Activated B cell treated with CpG ODN at 0.5 μM for 24 hours (primary cell): ENCODE measurements around the gene FCRLB. TPM values are rescaled to one million over a fixed set of nuclear protein-coding genes. Genes with fewer than 3 reads are reported as not detected.

Source experiments
- ATAC-seq: fragments of 200-7000 bp; cut with Tn5 transposase; one replicate; pipeline ENCODE4 v1.10.0; 2021; ENCODE audit warnings: low read depth, mild to moderate bottlenecking, moderate library complexity
- CTCF ChIA-PET: fragments of 350-600 bp; sonication (Branson Sonifier 250); formaldehyde crosslinking; loops from one replicate; lab custom pipeline; 2021; ENCODE audit warnings: antibody characterized with exemption; lab: Charles Lee
- POLR2A ChIA-PET: fragments of 350-600 bp; sonication (Branson Sonifier 250); formaldehyde crosslinking; loops from one replicate; lab custom pipeline; 2021; ENCODE audit warnings: antibody characterized with exemption; lab: Charles Lee
- DNase-seq: peaks from one replicate; pipeline ENCODE4 v3.0.0; 2022
- H3K27ac Mint-ChIP-seq: one replicate; pipeline ENCODE4 v1.8.0; 2020; ENCODE audit warnings: mixed read lengths
- H3K27me3 Mint-ChIP-seq: one replicate; pipeline ENCODE4 v1.8.0; 2021; ENCODE audit warnings: mixed read lengths
- H3K36me3 Mint-ChIP-seq: one replicate; pipeline ENCODE4 v1.8.0; 2021; ENCODE audit warnings: low read depth, mixed read lengths
- H3K4me1 Mint-ChIP-seq: one replicate; pipeline ENCODE4 v1.8.0; 2021; ENCODE audit warnings: mixed read lengths
- H3K4me3 Mint-ChIP-seq: one replicate; pipeline ENCODE4 v1.8.0; 2020; ENCODE audit warnings: mild to moderate bottlenecking, mixed read lengths
- H3K9me3 Mint-ChIP-seq: one replicate; pipeline ENCODE4 v1.8.0; 2020; ENCODE audit warnings: mixed read lengths
- intact Hi-C: fragments of 100-400 bp; cut with micrococcal nuclease; formaldehyde crosslinking; loops from one replicate; pipeline ENCODE4 v1.15.1; 2024
- total RNA-seq: library from RNA; stranded (reverse); gene quantifications from 2 replicates; pipeline ENCODE4 v1.2.3, GENCODE V29; 2022
- TF ChIP-seq, protein P1 (sequence below): fragments of 200-600 bp; IDR thresholded peaks from one replicate; pipeline ENCODE4 v1.8.0; 2022; ENCODE audit warnings: antibody characterized with exemption, mild to moderate bottlenecking

FCRLB gene
- total RNA-seq, 1 donor from 2014 or later: 2.1 TPM

DNA sequence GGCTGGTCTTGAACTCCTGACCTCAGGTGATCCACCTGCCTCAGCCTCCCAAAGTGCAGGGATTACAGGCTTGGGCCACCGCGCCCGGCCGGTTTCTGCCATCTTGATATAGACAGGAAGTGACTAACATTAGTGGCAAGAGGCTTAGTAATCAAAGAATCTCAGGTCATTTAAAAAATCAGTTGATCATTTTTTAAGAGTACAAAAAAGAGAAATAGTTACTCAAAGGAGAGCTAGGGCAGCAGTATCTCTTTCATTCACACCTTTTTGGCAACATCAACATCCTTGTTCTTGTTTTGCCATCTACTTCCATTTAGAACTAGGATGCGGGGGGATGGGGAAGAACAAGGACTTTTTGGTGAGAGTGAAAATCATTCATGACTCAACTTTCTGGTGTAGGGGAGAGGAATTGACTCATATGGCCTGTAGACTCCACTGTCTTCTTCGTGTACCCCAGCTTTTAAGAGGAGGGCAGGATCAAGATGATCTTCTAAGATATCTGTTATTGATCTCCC, 8.8 kb downstream of the FCRLB start:
- TF ChIP-seq, protein P1, sequence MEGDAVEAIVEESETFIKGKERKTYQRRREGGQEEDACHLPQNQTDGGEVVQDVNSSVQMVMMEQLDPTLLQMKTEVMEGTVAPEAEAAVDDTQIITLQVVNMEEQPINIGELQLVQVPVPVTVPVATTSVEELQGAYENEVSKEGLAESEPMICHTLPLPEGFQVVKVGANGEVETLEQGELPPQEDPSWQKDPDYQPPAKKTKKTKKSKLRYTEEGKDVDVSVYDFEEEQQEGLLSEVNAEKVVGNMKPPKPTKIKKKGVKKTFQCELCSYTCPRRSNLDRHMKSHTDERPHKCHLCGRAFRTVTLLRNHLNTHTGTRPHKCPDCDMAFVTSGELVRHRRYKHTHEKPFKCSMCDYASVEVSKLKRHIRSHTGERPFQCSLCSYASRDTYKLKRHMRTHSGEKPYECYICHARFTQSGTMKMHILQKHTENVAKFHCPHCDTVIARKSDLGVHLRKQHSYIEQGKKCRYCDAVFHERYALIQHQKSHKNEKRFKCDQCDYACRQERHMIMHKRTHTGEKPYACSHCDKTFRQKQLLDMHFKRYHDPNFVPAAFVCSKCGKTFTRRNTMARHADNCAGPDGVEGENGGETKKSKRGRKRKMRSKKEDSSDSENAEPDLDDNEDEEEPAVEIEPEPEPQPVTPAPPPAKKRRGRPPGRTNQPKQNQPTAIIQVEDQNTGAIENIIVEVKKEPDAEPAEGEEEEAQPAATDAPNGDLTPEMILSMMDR: no peak
- intact Hi-C loops: no loop called here
- ChIA-PET CTCF (interaction anchor here (1.1 to 6.6 kb wide), 2 partner anchors 9 to 11 kb away, joined by 3 to 57 read pairs; no protein-coding TSS in a partner anchor), POLR2A (interaction anchor here (0.6 to 5.9 kb wide), 4 partner anchors 8 to 542 kb away, joined by 3 to 144 read pairs (median 6); partner anchors contain the start of gene FCRLA)
- DNase-seq (no peak), ATAC-seq (no peak)
- H3K27me3 Mint-ChIP-seq: no peaks in the 10 kb centered on the region
- H3K9me3 Mint-ChIP-seq: no peaks in the 10 kb centered on the region
- peaks cover 44% of the 10 kb centered on the region for H3K4me1 Mint-ChIP-seq
- H3K36me3 Mint-ChIP-seq: no peaks in the 10 kb centered on the region
- H3K27ac Mint-ChIP-seq: peak overlapping the region; percentile 69
- peak overlapping the region; percentile 33 for H3K4me3 Mint-ChIP-seq

DNA sequence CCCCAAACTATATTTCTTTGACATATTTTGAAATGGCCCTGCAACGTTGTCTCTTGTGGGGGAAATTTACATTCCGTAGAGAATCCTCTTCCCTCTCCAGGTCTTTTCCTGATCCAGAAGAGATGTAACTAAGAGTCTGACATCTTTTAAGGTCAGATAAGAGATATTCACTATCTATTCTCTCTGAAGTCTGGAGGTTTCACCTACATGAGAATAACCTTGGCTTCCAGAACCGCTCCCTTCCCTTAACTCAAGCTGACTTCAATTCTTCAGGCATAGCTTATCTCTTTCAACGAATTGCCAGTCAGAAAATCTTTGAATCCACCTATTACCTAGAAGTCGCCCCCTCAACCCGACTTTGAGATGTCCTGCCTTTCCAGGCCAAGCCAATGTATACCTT, 9.9 kb downstream of the FCRLB start:
- H3K4me3 Mint-ChIP-seq: no peak overlapping the region
- H3K9me3 Mint-ChIP-seq: no peaks in the 10 kb centered on the region
- CTCF ChIA-PET: interaction anchor here (1.1 to 6.6 kb wide), 2 partner anchors 8 to 10 kb away, joined by 3 to 57 read pairs; no protein-coding TSS in a partner anchor
- ATAC-seq (no peak), DNase-seq (no peak)
- TF ChIP-seq, protein P1: no peak
- H3K27me3 Mint-ChIP-seq: no peaks in the 10 kb centered on the region
- H3K36me3 Mint-ChIP-seq: no peaks in the 10 kb centered on the region
- intact Hi-C loops: no loop called here
- H3K4me1 Mint-ChIP-seq: peaks cover 38% of the 10 kb centered on the region
- no peak overlapping the region for H3K27ac Mint-ChIP-seq
- POLR2A ChIA-PET: no interaction called here

DNA sequence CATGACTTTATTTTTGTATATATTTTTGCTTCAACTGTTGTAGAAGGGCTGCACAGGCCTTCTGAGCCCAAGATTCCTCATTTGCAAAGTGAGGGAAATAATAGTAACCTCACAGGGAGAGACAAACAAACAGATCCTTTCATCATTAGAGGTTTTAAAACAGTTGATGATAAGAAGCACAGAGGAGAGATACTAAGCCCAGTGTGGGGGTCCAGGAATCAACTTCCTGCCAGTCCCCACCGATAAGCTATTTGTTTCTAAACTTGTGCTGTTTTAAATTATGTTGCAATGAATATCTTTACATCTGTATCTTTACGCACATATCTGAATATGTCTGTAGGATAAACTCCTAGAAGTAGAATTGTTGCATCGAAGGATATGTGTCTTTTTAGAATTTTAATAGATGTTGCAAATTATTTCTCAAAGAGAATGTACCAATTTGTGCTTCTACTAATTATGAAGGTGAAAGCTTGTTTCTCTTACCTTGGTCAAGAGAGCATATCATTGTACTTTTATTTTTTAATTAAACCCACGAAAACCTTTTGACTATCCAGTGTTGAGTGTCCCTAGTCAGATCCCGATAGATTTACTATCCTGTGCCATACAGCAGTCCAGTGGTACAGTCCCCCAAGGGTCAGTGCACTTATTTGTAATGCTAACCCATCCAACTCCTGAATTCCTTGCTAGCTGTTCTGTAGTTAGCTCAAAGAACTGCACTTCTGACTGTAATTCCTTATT, 10.8 kb downstream of the FCRLB start:
- TF ChIP-seq, protein P1: no peak
- no peaks in the 10 kb centered on the region for H3K36me3 Mint-ChIP-seq
- DNase-seq: no peak
- no peak for ATAC-seq
- H3K4me1 Mint-ChIP-seq: peaks cover 40% of the 10 kb centered on the region
- no peak overlapping the region for H3K4me3 Mint-ChIP-seq
- H3K9me3 Mint-ChIP-seq: no peaks in the 10 kb centered on the region
- intact Hi-C loops: no loop called here
- no peaks in the 10 kb centered on the region for H3K27me3 Mint-ChIP-seq
- POLR2A ChIA-PET: interaction anchor here (1.1 to 1.2 kb wide), 2 partner anchors 13 to 25 kb away, joined by 3 to 4 read pairs; partner anchors contain the start of gene FCRLA
- H3K27ac Mint-ChIP-seq: no peak overlapping the region
- CTCF ChIA-PET: interaction anchor here (1.0 to 6.6 kb wide), 2 partner anchors 7 to 9 kb away, joined by 4 to 57 read pairs; no protein-coding TSS in a partner anchor

DNA sequence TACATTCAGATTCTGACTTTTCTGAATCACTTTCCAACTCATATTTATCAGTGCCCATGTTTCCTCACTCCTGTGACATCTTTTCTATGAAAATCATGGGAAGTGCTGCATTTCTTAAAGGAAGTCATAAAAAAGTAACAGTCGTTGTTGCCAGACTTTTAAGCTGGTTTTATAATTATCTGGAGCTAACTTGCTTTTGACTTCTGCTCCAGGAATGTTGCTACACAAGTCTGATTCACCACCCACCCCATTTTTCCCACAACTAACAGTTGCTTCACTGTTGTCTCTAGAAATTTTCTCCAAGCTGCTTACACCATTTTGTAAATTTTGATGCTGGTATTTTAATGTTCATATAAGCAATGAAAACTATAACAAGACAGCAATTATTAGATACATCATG, 12.2 kb downstream of the FCRLB start:
- intact Hi-C loops: no loop called here
- Mint-ChIP-seq H3K27me3 (no peaks in the 10 kb centered on the region), H3K9me3 (no peaks in the 10 kb centered on the region), H3K27ac (no peak overlapping the region), H3K4me3 (no peak overlapping the region), H3K36me3 (no peaks in the 10 kb centered on the region), H3K4me1 (peaks cover 36% of the 10 kb centered on the region)
- ChIA-PET CTCF (interaction anchor here (0.6 to 1.0 kb wide), 2 partner anchors 8 kb away, joined by 3 to 4 read pairs; no protein-coding TSS in a partner anchor), POLR2A (interaction anchor here (1.1 kb wide), 1 partner anchor 26 kb away, joined by 3 read pairs; the partner anchor contains the start of gene FCRLA)
- TF ChIP-seq, protein P1: no peak
- ATAC-seq: no peak
- no peak for DNase-seq

DNA sequence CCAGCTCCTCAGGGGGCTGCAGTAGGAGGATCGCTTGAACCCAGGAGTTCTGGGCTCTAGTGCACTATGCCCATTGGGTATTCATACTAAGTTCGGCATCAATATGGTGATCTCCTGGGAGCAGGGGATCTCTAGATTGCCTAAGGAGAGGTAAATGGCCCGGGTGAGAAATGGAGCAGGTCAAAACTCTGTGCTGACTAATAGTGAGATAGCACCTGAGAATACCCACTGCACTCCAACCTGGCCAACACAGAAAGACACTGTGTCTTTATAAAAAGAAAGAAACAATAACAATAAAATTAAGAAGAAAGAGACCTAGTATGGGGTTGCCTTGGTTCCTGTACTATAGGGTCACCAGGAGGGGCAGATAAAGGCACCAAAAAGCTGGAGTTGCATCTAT, 14.5 kb downstream of the FCRLB start:
- TF ChIP-seq, protein P1: no peak
- ChIA-PET POLR2A (interaction anchor here (7.7 kb wide), 1 partner anchor 8 kb away, joined by 144 read pairs; no protein-coding TSS in a partner anchor), CTCF (interaction anchor here (1.2 kb wide), 1 partner anchor 88 kb away, joined by 3 read pairs; no protein-coding TSS in a partner anchor)
- no peak for ATAC-seq
- H3K9me3 Mint-ChIP-seq: no peaks in the 10 kb centered on the region
- no peaks in the 10 kb centered on the region for H3K36me3 Mint-ChIP-seq
- intact Hi-C loops: loop anchor here (5.0 kb wide), 1 partner anchor 89 kb away; no protein-coding TSS in a partner anchor
- H3K4me3 Mint-ChIP-seq: no peak overlapping the region
- no peaks in the 10 kb centered on the region for H3K27me3 Mint-ChIP-seq
- H3K4me1 Mint-ChIP-seq: peaks cover 36% of the 10 kb centered on the region
- DNase-seq: no peak
- no peak overlapping the region for H3K27ac Mint-ChIP-seq
